Measurements from ENCODE around the gene DMRT3. TPM values are rescaled to one million over a fixed set of nuclear protein-coding genes. Genes with fewer than 3 reads are reported as not detected.
A peak's percentile ranks its signal among the peaks of the same experiment; 100 is the strongest.

DMRT3 gene
- total RNA-seq, 3 donors from 2014 or later, result not detected

GRCh38 chr9:967436-967835, 9.0 kb upstream of the DMRT3 start:
- intact Hi-C loops (cut with DNase I, micrococcal nuclease), result no loop called here
- no peaks in the 10 kb centered on the region for H3K36me3 ChIP-seq (ENCODE audit: low read depth)
- no peaks in the 10 kb centered on the region for H3K9me3 ChIP-seq
- ATAC-seq (no peak), DNase-seq (no peak)
- H3K4me3 ChIP-seq, result no peak overlapping the region
- H3K4me1 ChIP-seq (ENCODE audit: low read depth), result peaks cover 20% of the 10 kb centered on the region
- TF ChIP-seq CTCF (IDR thresholded peaks at IDR 0.05), result no peak

- ATAC-seq (no peak), DNase-seq (no peak)
- TF ChIP-seq CTCF (IDR thresholded peaks at IDR 0.05), result no peak
- H3K4me3 ChIP-seq, result no peak overlapping the region
- H3K4me1 ChIP-seq (ENCODE audit: low read depth), result peaks cover 24% of the 10 kb centered on the region
- H3K9me3 ChIP-seq, result no peaks in the 10 kb centered on the region
- intact Hi-C loops (cut with DNase I, micrococcal nuclease), result no loop called here
- H3K36me3 ChIP-seq (ENCODE audit: low read depth), result no peaks in the 10 kb centered on the region
Measured at GRCh38 chr9:967903-968641, 8.4 kb upstream of the DMRT3 start.

- TF ChIP-seq CTCF (IDR thresholded peaks at IDR 0.05), result no peak
- H3K4me1 ChIP-seq (ENCODE audit: low read depth), result peaks cover 24% of the 10 kb centered on the region
- no peak overlapping the region for H3K4me3 ChIP-seq
- intact Hi-C loops (cut with DNase I, micrococcal nuclease), result no loop called here
- H3K36me3 ChIP-seq (ENCODE audit: low read depth), result no peaks in the 10 kb centered on the region
- no peak for DNase-seq
- no peaks in the 10 kb centered on the region for H3K9me3 ChIP-seq
- no peak for ATAC-seq
Measured at GRCh38 chr9:969310-970150, 6.9 kb upstream of the DMRT3 start.

- Histone ChIP-seq H3K36me3 (ENCODE audit: low read depth) (no peaks in the 10 kb centered on the region), H3K4me1 (ENCODE audit: low read depth) (peaks cover 24% of the 10 kb centered on the region), H3K4me3 (no peak overlapping the region), H3K9me3 (no peaks in the 10 kb centered on the region)
- DNase-seq (no peak), ATAC-seq (no peak)
- no peak for TF ChIP-seq CTCF (IDR thresholded peaks at IDR 0.05)
- intact Hi-C loops (cut with DNase I, micrococcal nuclease), result no loop called here
Measured at GRCh38 chr9:970151-970996, 6.1 kb upstream of the DMRT3 start.

- Histone ChIP-seq H3K36me3 (ENCODE audit: low read depth) (no peaks in the 10 kb centered on the region), H3K9me3 (no peaks in the 10 kb centered on the region), H3K4me1 (ENCODE audit: low read depth) (peaks cover 35% of the 10 kb centered on the region), H3K4me3 (no peak overlapping the region)
- intact Hi-C loops (cut with DNase I, micrococcal nuclease), result no loop called here
- peak; percentile 78 for ATAC-seq
- DNase-seq, result peak in 2 of 3 donors; percentile 60 to 70
- no peak for TF ChIP-seq CTCF (IDR thresholded peaks at IDR 0.05)
Measured at GRCh38 chr9:971901-972500, 4.5 kb upstream of the DMRT3 start.

Data from mucosa of descending colon (tissue), 3 donors.